T-cell (primary cell): ENCODE results near the gene SHB. TPM values are rescaled to one million over a fixed set of nuclear protein-coding genes. Genes with fewer than 3 reads are reported as not detected.

ENCODE experiments used
- ATAC-seq, 4 experiments: fragments of 200-7000 bp in 3 of 4; fragments of 150-1000 bp in 1 of 4; cut with Tn5 transposase; replicated peaks in 1 of 4; 1 replicate in 3 of 4; 2 replicates in 1 of 4; pipeline ENCODE4 v1.10.0; 2021; ENCODE audit warnings: moderate library complexity in 3 of 4, mild to moderate bottlenecking in 2 of 4, moderate number of reproducible peaks in 1 of 4
- CTCF ChIA-PET, 2 donors: fragments of 300-600 bp; sonication (Branson Sonifier 250); formaldehyde crosslinking; loops; one replicate each; lab custom pipeline; 2022; ENCODE audit warnings: antibody characterized with exemption in 2 of 2; lab: Charles Lee
- POLR2A ChIA-PET, 2 donors: fragments of 300-600 bp; sonication (Branson Sonifier 250); formaldehyde crosslinking; loops; one replicate each; lab custom pipeline; 2022; ENCODE audit warnings: antibody characterized with exemption in 2 of 2; lab: Charles Lee
- DNase-seq, 35 experiments: peaks; one replicate each; pipeline versions ENCODE4 v3.0.0 to v3.0.0-alpha.2; 2013 to 2023
- H3K27ac ChIP-seq: one replicate; pipeline ENCODE4 v1.5.1; 2013; ENCODE audit warnings: low read length
- H3K27me3 ChIP-seq, 2 experiments: replicated peaks in 1 of 2; 1 replicate in 1 of 2; 2 replicates in 1 of 2; pipeline versions ENCODE4 v1.6.1 to v1.7.0; 2013; ENCODE audit warnings: low read length in 1 of 2, mixed read lengths in 1 of 2; ENCODE audit not compliant: control insufficient read depth in 2 of 2, insufficient read depth in 2 of 2; ENCODE audit errors: extremely low read depth in 1 of 2
- H3K36me3 ChIP-seq, 2 donors: 1 replicate in 1 of 2; 2 replicates in 1 of 2; pipeline versions ENCODE4 v1.6.1 to v1.7.0; 2013; ENCODE audit warnings: low read length in 1 of 2; ENCODE audit not compliant: control insufficient read depth in 2 of 2, insufficient read depth in 1 of 2; ENCODE audit errors: extremely low read depth in 1 of 2
- H3K4me1 ChIP-seq, 2 experiments: 1 replicate in 1 of 2; 2 replicates in 1 of 2; pipeline versions ENCODE4 v1.6.1 to v1.7.0; 2013; ENCODE audit warnings: low read length in 2 of 2, mixed read lengths in 1 of 2; ENCODE audit not compliant: insufficient read depth in 2 of 2, control insufficient read depth in 1 of 2; ENCODE audit errors: extremely low read depth in 1 of 2
- H3K4me3 ChIP-seq, 2 donors: 1 replicate in 1 of 2; 2 replicates in 1 of 2; pipeline versions ENCODE4 v1.5.1 to v1.7.0; 2013; ENCODE audit warnings: mild to moderate bottlenecking in 2 of 2, low read length in 1 of 2, moderate library complexity in 1 of 2; ENCODE audit not compliant: control insufficient read depth in 1 of 2; ENCODE audit errors: extremely low read depth in 1 of 2
- H3K9me3 ChIP-seq: 2 replicates; pipeline ENCODE4 v1.7.0; 2013
- H3K27ac Mint-ChIP-seq, 2 donors: one replicate each; pipeline ENCODE4 v1.8.0; 2020 to 2021; ENCODE audit warnings: mild to moderate bottlenecking in 2 of 2, mixed read lengths in 2 of 2
- H3K27me3 Mint-ChIP-seq, 2 donors: one replicate each; pipeline ENCODE4 v1.8.0; 2021 to 2022; ENCODE audit warnings: mixed read lengths in 2 of 2
- H3K36me3 Mint-ChIP-seq: one replicate; pipeline ENCODE4 v1.8.0; 2021; ENCODE audit warnings: mixed read lengths
- H3K4me1 Mint-ChIP-seq, 3 donors: one replicate each; pipeline ENCODE4 v1.8.0; 2020 to 2022; ENCODE audit warnings: mixed read lengths in 3 of 3, mild to moderate bottlenecking in 1 of 3
- H3K4me3 Mint-ChIP-seq, 3 donors: one replicate each; pipeline ENCODE4 v1.8.0; 2020 to 2022; ENCODE audit warnings: mild to moderate bottlenecking in 3 of 3, mixed read lengths in 3 of 3, moderate library complexity in 3 of 3
- H3K9me3 Mint-ChIP-seq, 3 donors: one replicate each; pipeline ENCODE4 v1.8.0; 2020 to 2022; ENCODE audit warnings: mixed read lengths in 3 of 3
- WGBS: methylation state at CpG from one replicate; pipeline ENCODE4 v1.1.5; 2013; ENCODE audit warnings: missing lambda C conversion rate; ENCODE audit not compliant: insufficient coverage; 5-methylcytosine and 5-hydroxymethylcytosine counted together
- total RNA-seq, 35 experiments: library from RNA in 6 of 35; stranded (reverse) in 6 of 35; fragments of 120-200 nt in 1 of 35; gene quantifications; one replicate each; pipeline versions ENCODE4 v1.2.1 to v1.2.4 and lab custom pipeline; 2013 to 2026

Gene SHB
- total RNA-seq, 5 donors from 2014 or later (not counting 1 experiment from before 2014, with no cell fraction given), result 1.2 to 1.5 (median 1.3) TPM

DNA sequence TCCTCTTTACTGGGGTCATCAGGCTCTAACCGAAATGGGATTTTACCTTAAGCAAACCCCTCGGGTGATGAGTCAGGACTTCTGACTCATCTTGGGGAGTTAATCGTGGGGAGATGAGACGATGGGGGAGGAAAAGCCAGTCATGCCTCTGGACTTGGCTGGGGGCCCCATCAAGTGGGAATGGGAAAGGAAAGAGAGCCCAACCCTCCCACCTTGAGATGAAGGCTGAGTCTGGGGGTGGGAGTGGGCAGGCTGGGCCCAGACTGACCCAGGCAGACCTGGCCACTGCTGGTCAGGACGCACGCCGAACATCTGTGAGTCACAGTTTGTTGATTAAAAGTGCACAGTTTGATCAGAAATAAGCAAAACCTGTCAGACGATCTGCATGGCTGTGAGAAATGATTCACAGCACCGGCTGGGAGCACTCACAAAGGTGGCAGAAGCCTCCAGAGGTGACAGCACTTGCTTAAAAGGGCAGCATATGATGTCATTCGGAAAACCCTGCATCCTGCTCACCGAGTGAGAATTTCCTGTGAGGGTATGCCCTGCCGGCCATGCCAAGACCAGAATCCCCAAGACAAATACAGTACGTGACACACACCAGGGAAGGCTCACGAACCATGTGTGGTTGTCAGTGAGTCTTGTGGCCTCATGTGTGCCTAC, 115.1 kb downstream of the SHB start:
- Histone ChIP-seq H3K27me3 (peaks cover 0 to 3% of the 10 kb centered on the region in 2 experiments), H3K4me1 (peaks cover 0 to 9% of the 10 kb centered on the region in 2 experiments), H3K36me3 (no peaks in the 10 kb centered on the region), H3K4me3 (no peak overlapping the region), H3K27ac (no peak overlapping the region), H3K9me3 (no peaks in the 10 kb centered on the region)
- Mint-ChIP-seq H3K27ac (peak overlapping the region in 1 of 2 donors; percentile 17), H3K4me3 (no peak overlapping the region), H3K4me1 (peaks cover 0 to 11% (median 8%) of the 10 kb centered on the region in 3 donors), H3K27me3 (peaks cover 0 to 1% of the 10 kb centered on the region in 2 donors), H3K9me3 (no peaks in the 10 kb centered on the region), H3K36me3 (no peaks in the 10 kb centered on the region)
- 57% methylated on average over 8 of the region's 14 CpGs for WGBS
- DNase-seq (peak in 1 of 35 experiments; percentile 22), ATAC-seq (peak in 2 of 4 experiments; percentile 24 to 55)
- CTCF ChIA-PET, result no interaction called here
- POLR2A ChIA-PET, result no interaction called here

DNA sequence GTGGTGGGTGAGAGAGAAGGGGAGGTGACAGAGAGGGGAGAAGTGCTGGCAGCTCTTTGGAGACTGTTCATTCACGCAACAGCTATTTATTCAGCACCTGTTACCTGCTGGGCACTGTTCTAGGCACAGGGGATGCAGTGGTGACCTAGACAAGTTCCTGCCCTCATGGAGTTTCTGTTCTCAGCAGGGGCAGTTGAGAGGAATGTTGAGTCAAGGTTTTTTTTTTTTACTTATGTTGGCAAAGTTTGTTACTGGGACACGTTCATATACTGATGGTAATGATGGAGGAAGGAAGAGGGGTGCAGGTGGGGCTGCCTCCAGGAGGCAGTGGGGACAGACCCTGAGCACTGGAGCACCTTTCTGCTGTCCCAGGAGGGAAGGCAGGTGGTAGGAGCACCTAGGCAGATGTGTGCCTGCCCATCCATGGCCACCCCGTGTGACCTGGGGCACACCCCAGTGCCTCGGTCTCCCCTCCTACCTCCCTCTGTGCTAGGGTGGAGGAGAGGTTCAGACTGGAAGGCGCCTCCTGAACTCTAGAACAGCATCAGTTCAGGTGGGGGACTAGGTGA, 115.7 kb downstream of the SHB start:
- no peaks in the 10 kb centered on the region for H3K36me3 ChIP-seq
- 87% methylated on average over 2 of the region's 5 CpGs for WGBS
- ChIA-PET POLR2A (no interaction called here), CTCF (no interaction called here)
- H3K27me3 ChIP-seq, result peaks cover 0 to under 1% of the 10 kb centered on the region in 2 experiments
- no peak for ATAC-seq
- H3K4me1 Mint-ChIP-seq, result peaks cover 0 to 11% (median 8%) of the 10 kb centered on the region in 3 donors
- H3K27me3 Mint-ChIP-seq, result peaks cover 0 to 1% of the 10 kb centered on the region in 2 donors
- H3K4me1 ChIP-seq, result peaks cover 0 to 9% of the 10 kb centered on the region in 2 experiments
- no peak overlapping the region for H3K4me3 Mint-ChIP-seq
- H3K27ac Mint-ChIP-seq, result no peak overlapping the region
- H3K36me3 Mint-ChIP-seq, result no peaks in the 10 kb centered on the region
- H3K4me3 ChIP-seq, result no peak overlapping the region
- H3K9me3 Mint-ChIP-seq, result no peaks in the 10 kb centered on the region
- H3K9me3 ChIP-seq, result no peaks in the 10 kb centered on the region
- H3K27ac ChIP-seq, result no peak overlapping the region
- no peak for DNase-seq

DNA sequence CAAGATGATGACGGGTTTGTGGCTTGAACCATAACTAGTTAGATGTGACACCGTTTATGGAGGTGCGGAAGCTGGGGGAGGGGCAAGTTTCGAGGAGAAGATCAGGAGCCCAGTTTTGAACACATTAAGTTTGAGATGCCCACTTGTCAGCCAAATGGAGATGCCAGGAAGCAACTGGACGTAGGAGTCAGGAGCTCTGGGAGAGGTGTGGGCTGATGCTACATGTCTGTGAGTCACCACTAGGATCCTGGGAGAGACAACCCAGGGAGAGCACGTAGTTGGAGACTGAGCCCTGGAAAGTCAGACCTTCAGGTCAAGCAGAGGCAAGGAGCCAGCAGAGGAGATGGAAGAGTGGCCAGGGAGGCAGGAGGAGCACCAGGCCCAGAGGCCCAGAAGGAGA, 116.3 kb downstream of the SHB start:
- WGBS, result 95% methylated on average over 6 of the region's 6 CpGs
- ATAC-seq (no peak), DNase-seq (no peak)
- peaks cover 0 to 9% of the 10 kb centered on the region in 2 experiments for H3K4me1 ChIP-seq
- no peaks in the 10 kb centered on the region for H3K36me3 Mint-ChIP-seq
- no peaks in the 10 kb centered on the region for H3K9me3 ChIP-seq
- CTCF ChIA-PET, result no interaction called here
- POLR2A ChIA-PET, result no interaction called here
- H3K4me3 Mint-ChIP-seq, result no peak overlapping the region
- H3K4me3 ChIP-seq, result no peak overlapping the region
- no peak overlapping the region for H3K27ac ChIP-seq
- peaks cover 0 to 11% (median 8%) of the 10 kb centered on the region in 3 donors for H3K4me1 Mint-ChIP-seq
- no peaks in the 10 kb centered on the region for H3K27me3 ChIP-seq
- no peaks in the 10 kb centered on the region for H3K9me3 Mint-ChIP-seq
- no peak overlapping the region for H3K27ac Mint-ChIP-seq
- no peaks in the 10 kb centered on the region for H3K36me3 ChIP-seq
- peaks cover 0 to 1% of the 10 kb centered on the region in 2 donors for H3K27me3 Mint-ChIP-seq

DNA sequence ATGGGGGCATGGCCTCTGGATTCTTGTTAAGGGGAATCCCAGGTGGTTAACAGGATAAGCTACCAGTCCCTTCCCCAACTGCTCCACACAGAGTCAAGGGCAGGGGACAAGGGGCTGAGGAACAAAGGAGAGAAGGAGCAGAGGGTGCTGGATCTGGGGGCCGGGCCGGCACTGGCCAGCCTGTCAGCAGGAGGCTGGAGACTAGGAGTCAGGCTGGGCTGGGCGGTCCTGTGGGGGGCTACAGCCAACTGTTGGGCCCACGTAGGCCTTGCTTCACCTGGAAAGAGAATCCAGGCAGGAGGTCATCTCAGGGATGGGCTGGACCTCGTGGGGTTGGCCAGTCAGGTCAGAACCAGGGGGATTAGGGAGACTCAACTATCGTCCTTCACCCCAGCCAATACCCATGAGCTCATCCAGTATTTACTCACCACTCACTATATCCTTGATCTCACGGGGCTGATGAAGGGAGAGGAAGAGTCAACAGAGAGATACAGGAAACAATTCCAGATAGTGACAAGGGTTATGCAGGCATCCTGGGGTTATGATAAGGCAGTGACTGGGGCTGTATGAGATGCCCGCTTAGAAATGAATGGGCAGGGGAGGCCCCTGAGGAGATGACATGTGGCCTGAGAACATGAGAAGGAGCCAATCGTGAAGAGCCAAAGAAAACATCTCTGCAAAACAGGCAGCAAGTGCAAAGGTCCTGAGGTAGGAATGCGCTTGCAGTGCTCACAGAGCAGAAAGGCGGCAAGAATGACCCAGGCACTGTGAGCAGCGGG, 117.2 kb downstream of the SHB start:
- Histone ChIP-seq H3K4me3 (no peak overlapping the region), H3K27me3 (peaks cover 0 to 2% of the 10 kb centered on the region in 2 experiments), H3K27ac (no peak overlapping the region), H3K36me3 (no peaks in the 10 kb centered on the region), H3K4me1 (peaks cover 0 to 9% of the 10 kb centered on the region in 2 experiments), H3K9me3 (no peaks in the 10 kb centered on the region)
- Mint-ChIP-seq H3K4me3 (no peak overlapping the region), H3K9me3 (no peaks in the 10 kb centered on the region), H3K27ac (no peak overlapping the region), H3K36me3 (no peaks in the 10 kb centered on the region), H3K27me3 (no peaks in the 10 kb centered on the region), H3K4me1 (peaks cover 0 to 11% (median 8%) of the 10 kb centered on the region in 3 donors)
- ChIA-PET POLR2A (no interaction called here), CTCF (no interaction called here)
- no peak for DNase-seq
- WGBS, result 96% methylated on average over 8 of the region's 12 CpGs
- no peak for ATAC-seq

DNA sequence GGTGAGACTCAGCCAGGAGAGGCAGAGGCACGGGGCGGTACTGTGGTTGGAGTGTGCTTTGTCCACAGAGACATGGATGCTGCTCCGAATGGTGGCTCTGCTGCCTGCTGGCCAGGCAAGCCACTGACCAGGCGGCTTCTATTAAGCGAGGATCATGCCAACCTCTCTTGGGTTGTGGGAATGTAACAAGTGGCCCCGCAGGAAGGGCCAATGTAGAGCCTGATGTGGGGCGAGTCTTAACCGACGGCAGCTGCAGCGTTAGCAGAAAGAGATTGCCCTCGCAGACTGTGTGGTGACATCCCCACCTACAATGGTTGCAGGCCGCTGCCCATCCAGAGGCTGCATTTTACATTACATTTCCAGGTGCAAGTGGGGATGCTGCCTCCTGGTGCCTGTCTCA, 118.5 kb downstream of the SHB start:
- ATAC-seq (no peak), DNase-seq (no peak)
- Mint-ChIP-seq H3K27me3 (no peaks in the 10 kb centered on the region), H3K4me3 (no peak overlapping the region), H3K27ac (no peak overlapping the region), H3K9me3 (no peaks in the 10 kb centered on the region), H3K4me1 (peaks cover 0 to 11% (median 8%) of the 10 kb centered on the region in 3 donors), H3K36me3 (no peaks in the 10 kb centered on the region)
- no peak overlapping the region for H3K27ac ChIP-seq
- H3K4me1 ChIP-seq, result peaks cover 0 to 9% of the 10 kb centered on the region in 2 experiments
- no peak overlapping the region for H3K4me3 ChIP-seq
- H3K9me3 ChIP-seq, result no peaks in the 10 kb centered on the region
- CTCF ChIA-PET, result no interaction called here
- no peaks in the 10 kb centered on the region for H3K36me3 ChIP-seq
- WGBS, result 94% methylated on average over 10 of the region's 12 CpGs
- POLR2A ChIA-PET, result no interaction called here
- peaks cover 0 to 3% of the 10 kb centered on the region in 2 experiments for H3K27me3 ChIP-seq

DNA sequence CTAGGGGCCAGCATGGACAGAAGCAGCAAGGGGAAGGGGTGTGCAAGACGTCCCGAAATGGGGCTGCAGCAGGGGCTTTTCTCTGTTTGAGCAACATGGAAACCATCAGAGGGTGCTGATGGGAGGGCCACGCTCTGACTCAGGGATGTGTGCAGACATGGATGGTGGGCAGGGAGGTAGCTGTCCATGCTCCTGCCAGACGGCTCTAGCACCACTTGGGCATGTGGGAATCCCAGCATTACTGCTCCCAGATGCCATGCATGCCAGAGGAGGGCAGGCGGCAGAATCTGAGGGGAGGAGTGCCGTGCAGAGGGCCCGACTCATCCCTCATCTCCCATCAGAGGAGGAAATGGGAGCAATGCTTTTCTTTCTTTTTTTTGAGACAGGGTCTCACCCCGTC, 119.5 kb downstream of the SHB start:
- WGBS, result 74% methylated on average over 5 of the region's 8 CpGs
- CTCF ChIA-PET, result no interaction called here

More for the DNA sequence above, 119.5 kb downstream of the SHB start:
- H3K27ac Mint-ChIP-seq, result no peak overlapping the region
- H3K4me3 Mint-ChIP-seq, result no peak overlapping the region
- Histone ChIP-seq H3K4me1 (peaks cover 0 to 9% of the 10 kb centered on the region in 2 experiments), H3K9me3 (no peaks in the 10 kb centered on the region), H3K4me3 (no peak overlapping the region), H3K36me3 (no peaks in the 10 kb centered on the region), H3K27ac (no peak overlapping the region), H3K27me3 (peaks cover 0 to 4% of the 10 kb centered on the region in 2 experiments)
- H3K4me1 Mint-ChIP-seq, result peaks cover 0 to 11% (median 8%) of the 10 kb centered on the region in 3 donors
- no peaks in the 10 kb centered on the region for H3K27me3 Mint-ChIP-seq
- POLR2A ChIA-PET, result no interaction called here
- H3K36me3 Mint-ChIP-seq, result no peaks in the 10 kb centered on the region
- DNase-seq (no peak), ATAC-seq (no peak)
- no peaks in the 10 kb centered on the region for H3K9me3 Mint-ChIP-seq
